ENCODE data around the gene COL13A1. TPM values are rescaled to one million over a fixed set of nuclear protein-coding genes. Genes with fewer than 3 reads are reported as not detected.

COL13A1 gene
- total RNA-seq, 4 donors from 2014 or later: 0.19 to 6.9 (median 2.4) TPM

GRCh38 chr10:69871074-69871473 is 69.4 kb downstream of the COL13A1 start:
- Histone ChIP-seq H3K27me3 (no peaks in the 10 kb centered on the region), H3K4me1 (no peaks in the 10 kb centered on the region), H3K27ac (no peak overlapping the region), H3K4me3 (no peak overlapping the region), H3K36me3 (no peaks in the 10 kb centered on the region), H3K9me3 (no peaks in the 10 kb centered on the region)
- no peak for TF ChIP-seq CTCF (IDR thresholded peaks at IDR 0.05 in 4 of 5, conservative IDR thresholded peaks at IDR 0.05 in 1 of 5)
- TF ChIP-seq POLR2A (IDR thresholded peaks at IDR 0.05): no peak
- in situ Hi-C loops (cut with MboI; ENCODE audit: low sequenced_read_pairs in 4 of 4): no loop called here
- intact Hi-C loops (cut with DNase I; ENCODE audit: low total_unique reads): no loop called here
- DNase-seq (no peak), ATAC-seq (no peak)

DNA sequence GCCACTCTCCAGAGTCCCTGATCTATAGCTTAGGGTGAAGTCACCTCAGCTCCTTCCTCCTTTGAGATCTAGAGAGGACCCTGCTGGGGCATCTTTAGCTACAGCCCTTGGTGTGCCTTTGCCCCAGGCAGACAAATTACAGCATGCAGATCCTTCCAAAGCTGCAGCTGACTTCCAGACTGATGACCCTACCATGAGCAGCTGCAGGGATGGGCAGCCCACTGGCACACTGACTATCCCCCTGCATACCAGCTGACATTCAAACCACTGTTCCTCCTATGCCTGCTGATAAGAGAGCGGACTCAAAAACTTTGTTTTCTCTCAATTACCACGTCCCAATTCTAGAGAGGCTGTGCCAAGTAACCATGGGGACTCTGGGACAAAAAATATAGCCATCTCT is 70.6 kb downstream of the COL13A1 start:
- in situ Hi-C loops (cut with MboI; ENCODE audit: low sequenced_read_pairs in 4 of 4) (no loop called here), intact Hi-C loops (cut with DNase I; ENCODE audit: low total_unique reads) (no loop called here)
- Histone ChIP-seq H3K36me3 (no peaks in the 10 kb centered on the region), H3K4me3 (no peak overlapping the region), H3K27ac (no peak overlapping the region), H3K4me1 (no peaks in the 10 kb centered on the region), H3K9me3 (no peaks in the 10 kb centered on the region), H3K27me3 (no peaks in the 10 kb centered on the region)
- ATAC-seq (no peak), DNase-seq (no peak)
- TF ChIP-seq CTCF (IDR thresholded peaks at IDR 0.05 in 4 of 5, conservative IDR thresholded peaks at IDR 0.05 in 1 of 5): no peak
- no peak for TF ChIP-seq POLR2A (IDR thresholded peaks at IDR 0.05)

- TF ChIP-seq CTCF (IDR thresholded peaks at IDR 0.05 in 4 of 5, conservative IDR thresholded peaks at IDR 0.05 in 1 of 5) (no peak), POLR2A (IDR thresholded peaks at IDR 0.05) (no peak)
- in situ Hi-C loops (cut with MboI; ENCODE audit: low sequenced_read_pairs in 4 of 4): no loop called here
- H3K36me3 ChIP-seq: no peaks in the 10 kb centered on the region
- no peaks in the 10 kb centered on the region for H3K27me3 ChIP-seq
- ATAC-seq (no peak), DNase-seq (no peak)
- no peak overlapping the region for H3K4me3 ChIP-seq
- no peaks in the 10 kb centered on the region for H3K4me1 ChIP-seq
- H3K9me3 ChIP-seq: no peaks in the 10 kb centered on the region
- intact Hi-C loops (cut with DNase I; ENCODE audit: low total_unique reads): no loop called here
- no peak overlapping the region for H3K27ac ChIP-seq
Measured at GRCh38 chr10:69873135-69873639, 71.5 kb downstream of the COL13A1 start.

GRCh38 chr10:69874449-69874848 is 72.7 kb downstream of the COL13A1 start:
- no peaks in the 10 kb centered on the region for H3K9me3 ChIP-seq
- intact Hi-C loops (cut with DNase I; ENCODE audit: low total_unique reads): no loop called here
- H3K27me3 ChIP-seq: no peaks in the 10 kb centered on the region
- no peaks in the 10 kb centered on the region for H3K36me3 ChIP-seq
- H3K27ac ChIP-seq: no peak overlapping the region
- ATAC-seq (no peak), DNase-seq (no peak)
- TF ChIP-seq POLR2A (IDR thresholded peaks at IDR 0.05) (no peak), CTCF (IDR thresholded peaks at IDR 0.05 in 4 of 5, conservative IDR thresholded peaks at IDR 0.05 in 1 of 5) (no peak)
- H3K4me3 ChIP-seq: no peak overlapping the region
- H3K4me1 ChIP-seq: no peaks in the 10 kb centered on the region
- in situ Hi-C loops (cut with MboI; ENCODE audit: low sequenced_read_pairs in 4 of 4): no loop called here

DNA sequence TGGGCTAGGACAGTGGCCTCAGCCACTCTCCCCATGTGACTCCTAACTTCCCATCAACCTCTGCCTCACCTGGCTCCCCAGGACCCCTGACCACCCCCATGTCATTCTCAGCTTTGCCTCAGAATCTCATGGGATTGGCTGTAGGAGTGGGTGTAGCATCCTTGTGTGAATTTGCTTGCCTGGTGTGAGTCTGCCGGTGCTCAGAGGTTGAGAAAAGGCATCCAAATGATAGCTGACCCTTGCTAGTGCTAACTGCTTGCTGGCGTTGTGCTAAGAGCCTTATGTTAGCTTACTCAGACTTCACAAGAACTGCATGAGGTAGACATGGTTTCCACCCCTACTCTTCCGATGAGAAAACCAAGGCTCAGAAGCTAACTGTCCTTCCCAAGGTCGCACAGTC is 74.2 kb downstream of the COL13A1 start:
- DNase-seq (no peak), ATAC-seq (no peak)
- intact Hi-C loops (cut with DNase I; ENCODE audit: low total_unique reads) (no loop called here), in situ Hi-C loops (cut with MboI; ENCODE audit: low sequenced_read_pairs in 4 of 4) (no loop called here)
- no peaks in the 10 kb centered on the region for H3K9me3 ChIP-seq
- no peak overlapping the region for H3K4me3 ChIP-seq
- TF ChIP-seq CTCF (IDR thresholded peaks at IDR 0.05 in 4 of 5, conservative IDR thresholded peaks at IDR 0.05 in 1 of 5): no peak
- TF ChIP-seq POLR2A (IDR thresholded peaks at IDR 0.05): no peak
- H3K36me3 ChIP-seq: no peaks in the 10 kb centered on the region
- no peaks in the 10 kb centered on the region for H3K4me1 ChIP-seq
- H3K27me3 ChIP-seq: no peaks in the 10 kb centered on the region
- H3K27ac ChIP-seq: no peak overlapping the region
